K562 (cell line): ENCODE results near the gene ARHGEF10L. TPM values are rescaled to one million over a fixed set of nuclear protein-coding genes. Genes with fewer than 3 reads are reported as not detected.

Experiments used
- ATAC-seq: fragments of 200-7000 bp; cut with Tn5 transposase; 3 replicates; pipeline ENCODE4 v1.9.1; 2020; ENCODE audit warnings: moderate library complexity
- BruUV-seq: library from RNA; stranded (reverse); fragments of 400-500 nt; replicated peaks from 2 replicates; lab custom pipeline; 2021; lab: Mats Ljungman, UMichigan
- CTCF ChIA-PET: fragments of 300-600 bp; formaldehyde crosslinking; extraction: SDS; loops from one replicate; lab custom pipeline; 2021; ENCODE audit warnings: low intra/inter-chr PET ratio; lab: Yijun Ruan, JAX
- POLR2A ChIA-PET: fragments of 300-600, 350-650 bp; sonication (Branson Sonifier 250); formaldehyde crosslinking; extraction: SDS; loops from one replicate; lab custom pipeline; 2021; ENCODE audit warnings: antibody characterized with exemption, inconsistent platforms; lab: Yijun Ruan, JAX
- DNase-seq, 4 experiments: peaks; one replicate each; pipeline versions ENCODE4 v3.0.0 to v3.0.0-alpha.2; 2011 to 2018; ENCODE audit warnings: low spot score in 3 of 4, mixed read lengths in 3 of 4; ENCODE audit errors: extremely low read depth in 1 of 4
- FAIRE-seq: peaks from 2 replicates; lab custom pipeline; 2011; peaks lifted over from hg19 to GRCh38; lab: Jason Lieb, UNC
- H2AFZ ChIP-seq: 2 replicates; pipeline ENCODE4 v1.6.0; 2011; ENCODE audit warnings: low read depth, low read length, control low read depth, inconsistent platforms
- H3K27ac ChIP-seq: fragments of 200-600 bp; 3 replicates; pipeline ENCODE4 v1.8.0; 2011; ENCODE audit warnings: low read depth, mild to moderate bottlenecking, control low read depth, inconsistent platforms, low read length, moderate library complexity, mixed read lengths; ENCODE audit errors: extremely low read depth
- H3K27me3 ChIP-seq, 2 experiments: fragments of 300-600 bp in 1 of 2; 2 replicates in 1 of 2; 3 replicates in 1 of 2; pipeline versions ENCODE4 v1.6.0 to v1.8.0; 2011; ENCODE audit warnings: inconsistent platforms in 2 of 2, low read length in 2 of 2, mild to moderate bottlenecking in 1 of 2, mixed read lengths in 1 of 2, moderate library complexity in 1 of 2; ENCODE audit not compliant: control insufficient read depth in 2 of 2, insufficient read depth in 2 of 2
- H3K36me3 ChIP-seq: fragments of 300-600 bp; 3 replicates; pipeline ENCODE4 v1.8.0; 2011; ENCODE audit warnings: mild to moderate bottlenecking, low read length, inconsistent platforms; ENCODE audit not compliant: control insufficient read depth, insufficient read depth
- H3K4me1 ChIP-seq, 2 experiments: fragments of 200-600 bp in 1 of 2; replicated peaks in 1 of 2; 2 replicates in 1 of 2; 3 replicates in 1 of 2; pipeline versions ENCODE4 v1.5.1 to v1.8.0; 2011; ENCODE audit warnings: inconsistent platforms in 2 of 2, low read length in 2 of 2, mild to moderate bottlenecking in 1 of 2, mixed read lengths in 1 of 2, moderate library complexity in 1 of 2; ENCODE audit not compliant: control insufficient read depth in 2 of 2, insufficient read depth in 2 of 2
- H3K4me2 ChIP-seq: 2 replicates; pipeline ENCODE4 v1.6.1; 2011; ENCODE audit warnings: low read length, control low read depth, inconsistent platforms, mixed read lengths; ENCODE audit not compliant: insufficient read depth
- H3K4me3 ChIP-seq: fragments of 200-600 bp; sonication (generic), shearing (Covaris generic); 2 replicates; pipeline ENCODE4 v1.5.1; 2016; ENCODE audit warnings: control low read depth, inconsistent platforms
- H3K79me2 ChIP-seq: fragments of 200-600 bp; 3 replicates; pipeline ENCODE4 v1.8.0; 2011; ENCODE audit warnings: low read length, inconsistent platforms; ENCODE audit not compliant: control insufficient read depth, insufficient read depth
- H3K9ac ChIP-seq, 2 experiments: 2 replicates each; pipeline versions ENCODE4 v1.6.0 to v1.6.1; 2011; ENCODE audit warnings: low read depth in 2 of 2, low read length in 2 of 2, control low read depth in 1 of 2, inconsistent platforms in 1 of 2, mild to moderate bottlenecking in 1 of 2, mixed read lengths in 1 of 2; ENCODE audit not compliant: insufficient read depth in 1 of 2
- H3K9me1 ChIP-seq: one replicate; pipeline ENCODE4 v1.6.0; 2011; ENCODE audit warnings: inconsistent platforms, mild to moderate bottlenecking, low read length, moderate library complexity; ENCODE audit not compliant: control insufficient read depth, insufficient read depth
- H3K9me3 ChIP-seq: replicated peaks from 2 replicates; pipeline ENCODE4 v1.5.1; 2011; ENCODE audit warnings: low read depth, low read length, inconsistent platforms; ENCODE audit not compliant: control insufficient read depth, insufficient read depth
- H4K20me1 ChIP-seq: replicated peaks from 2 replicates; pipeline ENCODE4 v1.6.1; 2011; ENCODE audit warnings: low read length, inconsistent platforms, mixed read lengths; ENCODE audit not compliant: control insufficient read depth, insufficient read depth
- KAT2B ChIP-seq: IDR thresholded peaks from one replicate; pipeline ENCODE4 v1.6.1; 2012; ENCODE audit warnings: low read depth, mild to moderate bottlenecking, control low read depth, inconsistent platforms, low read length, moderate library complexity
- KDM2B ChIP-seq: fragments of 250-450 bp; sonication (Bioruptor Pico); IDR thresholded peaks from 2 replicates; pipeline ENCODE4 v1.8.0; 2021; ENCODE audit warnings: mild to moderate bottlenecking, moderate library complexity
- TRIM25 ChIP-seq: fragments of 450-650 bp; IDR thresholded peaks from 2 replicates; pipeline ENCODE4 v1.7.0; 2016; ENCODE audit warnings: borderline replicate concordance
- YY1 ChIP-seq, 3 experiments: IDR thresholded peaks; 2 replicates each; pipeline ENCODE4 v1.6.1; 2011; ENCODE audit warnings: low read length in 2 of 3, mild to moderate bottlenecking in 2 of 3, moderate library complexity in 2 of 3, borderline replicate concordance in 1 of 3, control low read depth in 1 of 3, low read depth in 1 of 3; ENCODE audit not compliant: insufficient read depth in 3 of 3, insufficient replicate concordance in 2 of 3, control insufficient read depth in 1 of 3, insufficient read length in 1 of 3; ENCODE audit errors: extremely low read depth in 1 of 3
- ZNF431 ChIP-seq: sonication (generic); formaldehyde crosslinking; IDR thresholded peaks from 2 replicates; pipeline ENCODE4 v1.8.0; 2022; ENCODE audit warnings: mild to moderate bottlenecking, missing genetic modification reagents
- WGBS: fragments of 100-300 bp; shearing (Covaris generic); methylation state at CpG from one replicate; pipeline ENCODE4 v1.1.6; 2016; ENCODE audit warnings: low coverage, mixed read lengths; ENCODE audit not compliant: insufficient coverage; ENCODE audit errors: missing lambda C conversion rate; 5-methylcytosine and 5-hydroxymethylcytosine counted together
- in situ Hi-C: fragments of 300-500 bp; cut with MboI; formaldehyde crosslinking; loops from 4 replicates; pipeline ENCODE4 v1.15.0; 2018; ENCODE audit warnings: inconsistent platforms, mixed read lengths
- intact Hi-C: fragments of 100-400 bp; cut with micrococcal nuclease; formaldehyde crosslinking; loops from 2 replicates; pipeline ENCODE4 v1.14.2; 2022
- polyA plus RNA-seq, 8 experiments: library from polyadenylated mRNA; depleted of rRNA in 4 of 8; stranded (reverse) in 5 of 8; unstranded in 3 of 8; fragments of >200 nt; fragmentation: Nextera tagmentation in 2 of 8; fragmentation: Illumina TruSeq in 1 of 8; extraction: Ambion mirVana in 2 of 8; extraction: Trizol in 1 of 8; gene quantifications; 2 replicates each; pipeline versions ENCODE4 v1.2.1 to v1.2.3, GENCODE V29; 2011 to 2014; ENCODE audit warnings: inconsistent platforms in 1 of 8, missing spikeins in 1 of 8
- total RNA-seq, 7 experiments: library from RNA; depleted of rRNA in 6 of 7; stranded (reverse); fragments of >200 nt in 6 of 7; fragmentation: Illumina TruSeq in 2 of 7; extraction: Trizol in 2 of 7; gene quantifications; 2 replicates each; pipeline versions ENCODE4 v1.2.1 to v1.2.3, GENCODE V29; 2011 to 2021; ENCODE audit warnings: low replicate concordance in 1 of 7

ARHGEF10L gene
- total and polyA plus RNA-seq, 9 of the 15 experiments (the other 6 are each of a cell fraction or from before 2014, with no cell fraction given) = 0.09 to 0.13 TPM; not detected in 7

GRCh38 chr1:17729909-17730308 is 190.4 kb downstream of the ARHGEF10L start:
- no peak for FAIRE-seq
- no peak overlapping the region for H2AFZ ChIP-seq
- peaks cover 22 to 25% of the 10 kb centered on the region in 2 experiments for H3K27me3 ChIP-seq
- no peaks in the 10 kb centered on the region for H3K4me1 ChIP-seq
- H3K9me3 ChIP-seq = no peaks in the 10 kb centered on the region
- no TSS peak for BruUV-seq
- POLR2A ChIA-PET = interaction anchor here (1.1 to 1.5 kb wide), 2 partner anchors 9 to 15 kb away, joined by 5 to 6 read pairs; no protein-coding TSS in a partner anchor
- H3K4me2 ChIP-seq = no peak overlapping the region
- DNase-seq = no peak
- H3K79me2 ChIP-seq = no peaks in the 10 kb centered on the region
- WGBS = 1% methylated on average over 7 of the region's 10 CpGs
- peaks cover 3% of the 10 kb centered on the region; the same call in 1 of the 2 replicates for H4K20me1 ChIP-seq
- in situ Hi-C loops = no loop called here
- H3K27ac ChIP-seq = no peak overlapping the region
- H3K9ac ChIP-seq = no peak overlapping the region
- no peak overlapping the region for H3K4me3 ChIP-seq
- TF ChIP-seq YY1 (IDR thresholded peaks at IDR 0.05; ENCODE audit: borderline replicate concordance in 1 of 3, control insufficient read depth in 1 of 3, extremely low read depth in 1 of 3, insufficient read depth in 3 of 3, insufficient read length in 1 of 3, insufficient replicate concordance in 2 of 3, low read depth in 1 of 3, low read length in 2 of 3) = no peak
- CTCF ChIA-PET = no interaction called here
- H3K36me3 ChIP-seq = no peaks in the 10 kb centered on the region
- H3K9me1 ChIP-seq = no peaks in the 10 kb centered on the region
- intact Hi-C loops = no loop called here
- no peak for ATAC-seq

DNA sequence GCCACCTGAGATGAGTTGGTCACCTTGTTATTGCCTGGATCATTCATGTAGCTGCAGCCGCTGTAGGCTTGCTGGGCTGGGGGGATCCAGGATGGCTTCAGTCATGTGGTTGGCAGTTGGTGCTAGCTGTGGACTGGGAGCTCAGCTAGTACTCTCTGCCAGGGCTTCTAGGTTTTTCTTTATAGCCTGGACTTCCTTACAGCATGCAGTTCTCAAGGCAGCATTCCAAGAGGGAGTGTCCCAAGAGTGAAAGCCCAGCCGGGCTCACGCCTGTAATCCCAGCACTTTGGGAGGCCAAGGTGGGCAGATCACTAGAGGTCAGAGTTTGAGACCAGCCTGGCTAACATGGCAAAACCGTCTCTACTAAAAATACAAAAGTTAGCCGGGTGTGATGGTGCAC is 192.0 kb downstream of the ARHGEF10L start:
- ATAC-seq (no peak), DNase-seq (no peak), FAIRE-seq (no peak)
- intact Hi-C loops = no loop called here
- Histone ChIP-seq H3K9me1 (no peaks in the 10 kb centered on the region), H3K79me2 (no peaks in the 10 kb centered on the region), H2AFZ (no peak overlapping the region), H4K20me1 (peaks cover 3% of the 10 kb centered on the region; the same call in 1 of the 2 replicates), H3K4me3 (no peak overlapping the region), H3K9me3 (no peaks in the 10 kb centered on the region), H3K27ac (no peak overlapping the region), H3K36me3 (no peaks in the 10 kb centered on the region), H3K27me3 (peaks cover 22 to 38% of the 10 kb centered on the region in 2 experiments), H3K9ac (no peak overlapping the region), H3K4me2 (no peak overlapping the region), H3K4me1 (no peaks in the 10 kb centered on the region)
- no peak for TF ChIP-seq KDM2B (CRISPR knock-in tag)
- no peak for TF ChIP-seq TRIM25
- no peak for TF ChIP-seq KAT2B
- no peak for TF ChIP-seq ZNF431
- BruUV-seq = no TSS peak
- WGBS = 2% methylated on average over 5 of the region's 5 CpGs
- in situ Hi-C loops = no loop called here
- ChIA-PET CTCF (no interaction called here), POLR2A (no interaction called here)
